Nephron (organoid): ENCODE results near the gene PLCXD3.

Experiments
- H3K27ac Mint-ChIP-seq, 3 experiments: 2 replicates each; pipeline ENCODE4 v1.8.0; 2020; ENCODE audit warnings: mixed read lengths in 3 of 3, mild to moderate bottlenecking in 2 of 3, moderate library complexity in 1 of 3
- H3K27me3 Mint-ChIP-seq: 2 replicates; pipeline ENCODE4 v1.8.0; 2021; ENCODE audit warnings: low read depth, mild to moderate bottlenecking, moderate library complexity, mixed read lengths
- H3K36me3 Mint-ChIP-seq: 2 replicates; pipeline ENCODE4 v1.8.0; 2020; ENCODE audit warnings: low read depth, mixed read lengths
- H3K4me1 Mint-ChIP-seq: 2 replicates; pipeline ENCODE4 v1.8.0; 2020; ENCODE audit warnings: mixed read lengths
- H3K4me3 Mint-ChIP-seq, 3 experiments: 2 replicates each; pipeline ENCODE4 v1.8.0; 2020; ENCODE audit warnings: mild to moderate bottlenecking in 3 of 3, mixed read lengths in 3 of 3, moderate library complexity in 2 of 3
- H3K9me3 Mint-ChIP-seq: 2 replicates; pipeline ENCODE4 v1.8.0; 2020; ENCODE audit warnings: mixed read lengths
- CTCF ChIP-seq, 3 experiments: fragments of 200-600 bp; sonication (generic); IDR thresholded peaks; one replicate each; pipeline ENCODE4 v1.5.0; 2021; ENCODE audit warnings: antibody characterized with exemption in 3 of 3; ENCODE audit not compliant: unreplicated experiment in 3 of 3

The PLCXD3 gene

GRCh38 chr5:41537581-41537980, 27.2 kb upstream of the PLCXD3 start:
- TF ChIP-seq CTCF (IDR thresholded peaks at IDR 0.05; ENCODE audit: unreplicated experiment in 3 of 3) = no peak
- H3K4me1 Mint-ChIP-seq = no peaks in the 10 kb centered on the region
- H3K27me3 Mint-ChIP-seq = no peaks in the 10 kb centered on the region
- no peaks in the 10 kb centered on the region for H3K36me3 Mint-ChIP-seq
- H3K9me3 Mint-ChIP-seq = peaks cover 13% of the 10 kb centered on the region
- no peak overlapping the region for H3K27ac Mint-ChIP-seq
- no peak overlapping the region for H3K4me3 Mint-ChIP-seq

- Mint-ChIP-seq H3K27me3 (no peaks in the 10 kb centered on the region), H3K9me3 (peaks cover 11% of the 10 kb centered on the region), H3K4me1 (no peaks in the 10 kb centered on the region)
These were observed 22.1 kb upstream of the PLCXD3 start for GRCh38 chr5:41532485-41532884.

GRCh38 chr5:41527201-41527779, 16.9 kb upstream of the PLCXD3 start:
- Mint-ChIP-seq H3K9me3 (no peaks in the 10 kb centered on the region), H3K27ac (no peak overlapping the region)

More at GRCh38 chr5:41532485-41532884, 22.1 kb upstream of the PLCXD3 start:
- Mint-ChIP-seq H3K36me3 (no peaks in the 10 kb centered on the region), H3K4me3 (no peak overlapping the region), H3K27ac (no peak overlapping the region)
- TF ChIP-seq CTCF (IDR thresholded peaks at IDR 0.05; ENCODE audit: unreplicated experiment in 3 of 3) = no peak

GRCh38 chr5:41526699-41527098, 16.3 kb upstream of the PLCXD3 start:
- no peak for TF ChIP-seq CTCF (IDR thresholded peaks at IDR 0.05; ENCODE audit: unreplicated experiment in 3 of 3)
- H3K27me3 Mint-ChIP-seq = no peaks in the 10 kb centered on the region
- H3K36me3 Mint-ChIP-seq = no peaks in the 10 kb centered on the region
- H3K4me3 Mint-ChIP-seq = no peak overlapping the region
- H3K9me3 Mint-ChIP-seq = no peaks in the 10 kb centered on the region
- H3K27ac Mint-ChIP-seq = no peak overlapping the region
- no peaks in the 10 kb centered on the region for H3K4me1 Mint-ChIP-seq

More at GRCh38 chr5:41527201-41527779, 16.9 kb upstream of the PLCXD3 start:
- H3K4me1 Mint-ChIP-seq = no peaks in the 10 kb centered on the region
- H3K27me3 Mint-ChIP-seq = no peaks in the 10 kb centered on the region
- H3K36me3 Mint-ChIP-seq = no peaks in the 10 kb centered on the region
- H3K4me3 Mint-ChIP-seq = no peak overlapping the region
- TF ChIP-seq CTCF (IDR thresholded peaks at IDR 0.05; ENCODE audit: unreplicated experiment in 3 of 3) = no peak

GRCh38 chr5:41524174-41524573, 13.8 kb upstream of the PLCXD3 start:
- no peaks in the 10 kb centered on the region for H3K9me3 Mint-ChIP-seq
- H3K4me3 Mint-ChIP-seq = no peak overlapping the region
- H3K36me3 Mint-ChIP-seq = no peaks in the 10 kb centered on the region
- no peaks in the 10 kb centered on the region for H3K27me3 Mint-ChIP-seq
- peak in 1 of 3 experiments; percentile 19 for TF ChIP-seq CTCF (IDR thresholded peaks at IDR 0.05; ENCODE audit: unreplicated experiment in 3 of 3)
- H3K4me1 Mint-ChIP-seq = no peaks in the 10 kb centered on the region
- no peak overlapping the region for H3K27ac Mint-ChIP-seq

- Mint-ChIP-seq H3K36me3 (no peaks in the 10 kb centered on the region), H3K4me1 (no peaks in the 10 kb centered on the region), H3K27me3 (no peaks in the 10 kb centered on the region), H3K9me3 (no peaks in the 10 kb centered on the region), H3K27ac (no peak overlapping the region), H3K4me3 (no peak overlapping the region)
- no peak for TF ChIP-seq CTCF (IDR thresholded peaks at IDR 0.05; ENCODE audit: unreplicated experiment in 3 of 3)
These were observed 11.9 kb upstream of the PLCXD3 start for GRCh38 chr5:41522193-41522786.
